HG02798 (cell line): ENCODE measurements around the gene AFTPH.

ENCODE experiments used
- ATAC-seq: cut with Tn5 transposase; IDR thresholded peaks from one replicate; pipeline ENCODE4 v1.9.1; 2021; ENCODE audit warnings: mild to moderate bottlenecking; ENCODE audit not compliant: unreplicated experiment, poor library complexity

Gene AFTPH

DNA sequence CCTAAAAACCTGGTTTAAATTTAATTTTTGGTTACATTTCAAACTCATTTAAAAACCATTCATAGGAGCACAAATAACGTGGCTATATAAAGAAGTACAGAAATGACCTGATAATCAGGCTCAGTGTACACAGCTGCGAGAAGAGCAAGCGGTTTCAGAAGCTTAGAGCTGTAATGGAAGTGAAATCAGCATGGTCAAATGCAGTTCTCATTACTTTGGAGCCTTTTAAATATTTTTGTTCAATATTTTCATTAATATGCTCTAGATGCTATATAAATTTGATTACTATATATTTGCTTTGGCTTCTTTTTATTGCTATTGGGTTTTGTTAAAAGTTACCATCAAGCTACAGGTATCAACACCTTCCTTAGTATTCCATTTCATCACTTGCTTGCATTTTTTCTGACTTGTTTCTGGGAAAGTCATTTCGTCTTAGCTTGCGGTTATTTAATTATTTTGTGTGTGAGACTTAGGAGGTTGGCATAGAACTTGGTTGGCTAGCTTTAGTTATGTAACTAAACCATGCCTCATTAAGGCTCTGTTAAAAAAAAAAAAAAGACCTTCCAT is 58.7 kb downstream of the AFTPH start:
- peak; percentile 92 for ATAC-seq

DNA sequence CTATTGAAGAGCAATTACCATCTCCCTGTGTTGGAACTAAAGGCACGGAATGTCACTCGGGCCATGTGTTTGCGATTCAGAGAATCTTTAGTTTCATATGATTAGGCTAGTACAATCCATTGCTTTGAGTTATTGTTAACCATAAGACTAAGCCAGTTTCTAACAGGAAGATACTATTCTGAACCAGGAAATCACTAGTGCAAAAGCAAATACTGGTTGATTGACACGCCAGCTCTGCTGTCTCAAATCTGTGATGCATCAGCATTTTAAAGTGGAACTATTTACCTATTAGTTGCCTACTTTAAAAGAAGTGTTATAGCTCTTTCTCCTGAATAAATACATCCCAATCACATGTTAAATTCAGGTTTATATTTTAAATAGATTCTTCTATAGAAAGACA is 61.9 kb downstream of the AFTPH start:
- ATAC-seq, result no peak

DNA sequence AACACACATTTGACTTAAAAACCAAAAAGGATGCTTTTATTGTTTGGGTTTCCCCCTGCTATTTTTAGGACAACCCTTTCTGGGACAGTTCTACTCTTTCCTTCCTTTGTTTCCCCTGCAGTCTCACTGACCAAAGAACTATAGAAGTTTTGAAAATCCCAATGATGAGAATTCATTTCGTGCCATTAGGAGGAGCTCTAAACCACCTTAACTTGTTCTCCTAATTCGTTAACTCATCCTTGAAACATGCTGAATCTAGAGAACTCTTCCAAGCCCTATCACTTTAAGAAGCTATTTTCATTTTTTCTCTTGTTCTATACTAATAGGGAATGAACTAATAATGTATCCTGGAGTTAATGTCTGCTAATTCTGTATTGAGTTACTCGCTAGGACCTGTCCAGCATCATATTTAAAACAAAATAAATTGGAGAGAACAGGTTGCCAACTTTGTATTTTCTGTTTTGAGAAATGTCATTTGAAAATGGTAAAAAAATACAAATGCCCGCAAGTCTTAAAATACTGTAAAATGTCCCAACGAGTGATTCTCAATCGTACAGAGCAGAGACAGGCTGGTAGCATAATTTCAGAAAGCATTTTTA is 62.9 kb downstream of the AFTPH start:
- ATAC-seq, result no peak

DNA sequence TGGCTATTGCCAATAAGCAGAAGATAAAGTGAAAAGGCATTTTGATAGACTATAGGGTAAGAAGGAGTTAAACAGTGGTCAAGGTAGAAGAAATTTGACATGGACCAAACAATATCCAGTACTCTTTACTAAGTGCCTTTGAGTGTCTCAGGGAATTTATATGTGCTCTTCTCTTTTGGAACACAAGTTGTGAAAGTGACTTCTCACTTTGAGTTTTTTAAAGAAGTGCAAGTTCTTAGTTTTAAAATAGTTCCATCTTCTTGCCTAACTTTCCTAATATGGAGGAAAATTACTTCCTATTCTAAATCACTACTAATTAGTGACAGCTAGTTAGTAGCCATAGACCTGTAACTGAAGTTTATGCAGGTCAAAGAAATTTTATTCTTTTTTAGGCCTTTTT is 63.4 kb downstream of the AFTPH start:
- ATAC-seq, result no peak

DNA sequence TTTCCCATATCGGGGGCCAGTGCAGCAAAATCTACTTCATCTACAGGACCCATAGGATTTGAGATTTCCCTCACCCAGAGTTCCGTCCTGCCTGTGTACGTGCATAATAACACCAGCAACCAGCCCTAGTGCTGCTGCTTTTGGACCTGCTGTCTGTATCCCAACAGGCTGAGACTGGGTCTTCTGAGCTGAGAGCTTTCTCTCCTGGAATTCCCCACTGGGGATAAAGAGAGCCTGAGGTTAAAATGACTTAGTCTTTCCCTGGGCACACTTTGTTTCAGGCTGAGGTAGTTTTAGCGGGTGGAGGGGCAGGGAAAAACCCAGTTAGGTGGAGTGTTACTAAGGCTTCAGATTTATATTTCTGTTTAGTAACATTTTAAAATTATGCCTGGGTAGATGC is 67.1 kb downstream of the AFTPH start:
- no peak for ATAC-seq

DNA sequence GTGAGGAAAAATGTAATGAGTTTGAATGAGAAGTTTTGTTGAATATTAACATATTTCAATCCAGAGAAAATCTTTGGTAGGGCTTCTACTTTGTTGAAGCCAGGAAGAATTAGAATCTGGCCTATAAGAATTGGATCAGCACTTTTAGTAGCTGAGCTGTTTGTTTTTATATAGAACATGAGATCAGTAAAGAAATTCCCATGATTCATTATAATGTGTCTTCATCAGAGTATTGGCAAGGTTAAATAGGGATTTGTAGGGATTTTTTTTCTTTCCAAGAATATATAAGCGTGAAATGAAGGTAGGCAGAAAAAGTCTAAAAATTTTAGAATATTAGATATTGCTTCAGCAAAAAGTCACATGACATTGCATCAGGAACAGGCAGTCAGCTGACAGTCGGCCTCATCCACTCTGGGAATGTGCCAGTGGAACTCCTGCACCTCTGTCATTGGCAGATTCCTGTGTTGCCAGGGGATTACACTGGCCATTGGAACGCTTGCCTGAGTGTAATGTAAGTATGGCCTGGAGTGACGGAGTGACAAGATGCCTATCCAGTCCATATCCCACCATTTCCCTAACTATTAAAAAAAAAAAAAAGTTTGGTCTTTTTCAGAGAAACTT is 69.0 kb downstream of the AFTPH start:
- no peak for ATAC-seq

DNA sequence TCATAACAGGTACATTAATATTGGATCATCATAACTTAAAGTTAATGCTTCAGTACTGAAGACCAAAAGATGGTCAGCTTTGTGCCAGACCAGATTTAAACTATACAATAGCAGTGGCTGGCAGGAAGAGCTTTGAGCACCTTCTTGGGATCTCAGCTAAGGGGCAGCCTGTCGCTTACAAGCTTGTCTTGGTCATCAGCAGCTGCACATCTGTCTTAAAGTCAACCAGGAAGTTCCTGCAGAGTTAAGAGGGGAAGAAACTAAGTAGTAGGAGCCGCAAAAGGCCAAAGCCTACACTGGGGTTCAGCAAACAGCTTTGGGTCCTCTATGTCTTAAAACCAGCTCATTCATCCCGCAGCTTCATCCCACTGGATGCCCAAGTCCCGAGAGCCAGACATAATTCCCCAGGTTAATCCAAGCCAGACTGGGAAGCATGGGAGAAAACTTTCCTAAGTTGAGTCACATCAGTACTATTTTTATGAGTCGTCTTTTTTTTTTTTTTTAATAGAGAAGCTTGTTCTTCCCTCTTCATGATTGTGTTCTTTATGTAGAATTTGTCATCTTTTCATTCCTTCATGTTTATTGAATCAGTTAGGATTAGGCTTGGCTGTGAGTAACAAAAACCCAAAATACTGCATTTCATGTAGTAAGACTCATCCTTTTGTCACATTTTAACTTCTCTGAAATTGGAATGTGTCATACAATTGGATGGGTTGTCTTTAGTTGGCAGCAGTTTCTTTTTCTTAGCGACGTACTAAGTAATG is 70.3 kb downstream of the AFTPH start:
- ATAC-seq, result no peak

DNA sequence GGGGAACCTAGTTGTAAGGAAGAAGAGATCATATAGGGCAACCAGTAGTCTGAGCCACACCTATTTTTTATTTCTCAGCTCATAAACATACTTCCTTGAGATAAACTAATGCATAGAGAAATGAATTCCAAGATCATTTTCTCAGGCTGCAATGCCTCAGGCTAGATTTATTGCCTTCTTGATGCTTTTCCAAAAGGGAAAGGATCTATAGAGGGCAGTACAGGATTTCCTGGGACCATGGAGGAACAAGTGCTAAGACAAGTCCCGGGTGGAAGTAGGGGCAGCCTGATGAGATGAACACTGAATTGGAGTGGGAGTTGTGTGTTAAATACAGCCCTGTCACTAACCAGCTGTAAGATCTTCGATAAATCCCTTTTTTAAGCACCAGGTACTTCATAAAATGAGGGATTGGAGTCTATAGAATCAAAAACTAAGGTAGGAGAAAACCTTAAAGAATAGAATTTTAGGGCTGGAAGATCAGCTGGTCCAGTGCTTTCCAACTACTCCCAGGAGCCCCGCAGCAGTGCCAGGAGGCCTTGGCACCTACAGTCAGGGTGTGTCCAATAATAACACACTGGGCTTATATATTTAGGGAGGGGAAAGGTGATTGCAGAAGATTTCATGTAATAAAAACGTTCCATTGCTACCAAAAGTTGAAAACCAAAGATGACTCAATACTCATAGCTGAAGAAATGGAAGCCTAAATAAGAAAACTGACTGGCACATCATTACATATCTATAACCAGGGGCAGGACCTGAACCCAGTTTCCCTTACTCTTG is 71.5 kb downstream of the AFTPH start:
- no peak for ATAC-seq

DNA sequence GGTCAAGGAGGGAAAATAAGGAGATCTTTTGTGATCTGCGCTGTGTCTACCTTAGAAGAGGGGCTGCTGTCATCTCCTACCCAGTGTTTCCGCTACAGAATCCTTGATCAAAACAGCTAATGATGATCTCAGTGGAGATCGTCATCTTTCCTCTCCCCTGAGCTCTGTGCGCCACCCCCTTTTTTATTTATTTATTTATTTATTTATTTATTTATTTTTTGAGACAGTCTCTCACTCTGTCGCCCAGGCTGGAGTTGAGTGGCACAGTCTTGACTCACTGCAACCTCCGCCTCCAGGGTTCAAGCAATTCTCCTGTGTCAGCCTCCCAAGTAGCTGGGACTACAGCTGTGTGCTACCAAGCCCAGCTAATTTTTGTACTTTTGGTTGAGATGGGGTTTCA is 74.1 kb downstream of the AFTPH start:
- ATAC-seq, result no peak

DNA sequence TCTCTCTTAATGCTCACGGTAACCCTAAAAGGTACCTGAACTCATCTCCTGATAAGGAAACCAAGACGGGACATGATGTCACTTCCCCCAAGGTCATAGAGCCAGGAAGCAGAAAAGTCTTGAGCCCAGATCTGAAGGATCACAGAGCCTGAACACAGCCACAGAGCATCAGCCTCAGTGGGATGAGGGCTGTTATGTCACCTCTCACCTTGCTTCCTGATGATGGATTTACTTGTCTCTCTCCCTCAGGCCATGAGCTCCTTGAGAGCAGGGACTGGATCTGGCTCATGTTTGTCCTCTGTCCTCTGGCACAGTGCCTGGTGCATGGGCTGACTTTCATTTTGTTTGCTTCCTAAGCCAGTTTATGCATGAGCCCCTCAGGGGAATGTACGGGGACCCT is 75.3 kb downstream of the AFTPH start:
- no peak for ATAC-seq

DNA sequence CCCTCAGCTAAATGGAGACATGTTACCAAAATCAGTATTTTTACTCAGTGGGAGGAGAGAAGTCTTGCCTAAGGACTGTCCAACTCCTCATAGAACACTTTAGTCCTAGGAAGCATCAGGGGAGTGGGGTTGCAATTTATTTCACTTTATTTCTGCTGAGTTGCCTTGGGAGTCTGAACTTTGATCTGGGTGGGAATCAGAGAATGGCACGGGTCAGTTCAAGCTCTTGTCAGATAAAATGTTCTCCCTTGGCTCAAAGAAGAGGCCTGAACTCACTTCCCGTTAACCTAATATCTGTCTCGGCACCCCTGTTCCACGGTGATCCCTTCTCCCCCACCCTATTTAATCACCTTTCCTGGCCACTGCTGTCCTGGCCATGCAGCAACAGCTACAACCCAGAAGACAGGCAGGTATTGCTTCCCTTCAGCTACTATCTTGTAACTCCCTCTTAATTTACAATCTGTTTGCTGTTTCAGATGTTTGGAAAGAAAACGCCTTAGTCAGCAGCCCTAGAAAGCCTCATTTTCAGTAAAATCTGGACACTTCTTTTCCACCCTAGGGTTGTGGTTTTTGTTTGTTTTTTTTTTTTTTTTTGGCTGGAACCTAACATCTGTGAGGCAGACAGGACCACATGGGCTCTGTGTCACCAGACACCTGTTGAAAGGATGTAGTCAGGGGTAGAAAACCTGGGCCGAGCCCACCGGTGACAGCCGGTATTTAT is 77.1 kb downstream of the AFTPH start:
- ATAC-seq, result no peak

DNA sequence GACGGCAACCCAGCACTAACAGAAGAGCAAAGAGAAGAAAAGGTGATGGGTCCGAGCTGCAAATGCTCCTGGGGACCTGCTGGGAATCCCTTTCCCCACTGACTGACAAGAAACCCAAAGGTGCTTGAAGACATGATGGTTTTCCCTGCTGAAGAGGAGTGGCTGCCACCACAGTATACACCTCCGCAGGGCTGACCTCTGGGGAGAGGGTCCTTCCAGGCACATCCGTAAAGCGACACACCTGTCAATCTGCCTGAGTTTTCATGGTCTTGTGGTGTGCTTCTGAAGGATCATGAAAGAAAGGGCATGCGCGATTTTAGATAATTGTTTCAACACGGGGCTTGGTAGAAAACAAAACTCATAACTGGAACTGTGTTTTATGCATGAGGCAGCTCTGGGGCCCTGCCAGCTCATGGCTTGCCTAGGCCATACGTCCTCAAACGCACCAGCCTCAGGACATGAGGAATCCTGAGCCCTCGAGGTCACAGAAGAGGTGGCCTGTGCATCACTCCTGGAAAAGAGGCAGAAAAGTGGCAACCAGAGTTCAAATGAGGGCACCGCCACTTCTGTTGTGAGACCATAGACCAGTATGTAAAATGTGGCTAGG is 77.8 kb downstream of the AFTPH start:
- no peak for ATAC-seq

DNA sequence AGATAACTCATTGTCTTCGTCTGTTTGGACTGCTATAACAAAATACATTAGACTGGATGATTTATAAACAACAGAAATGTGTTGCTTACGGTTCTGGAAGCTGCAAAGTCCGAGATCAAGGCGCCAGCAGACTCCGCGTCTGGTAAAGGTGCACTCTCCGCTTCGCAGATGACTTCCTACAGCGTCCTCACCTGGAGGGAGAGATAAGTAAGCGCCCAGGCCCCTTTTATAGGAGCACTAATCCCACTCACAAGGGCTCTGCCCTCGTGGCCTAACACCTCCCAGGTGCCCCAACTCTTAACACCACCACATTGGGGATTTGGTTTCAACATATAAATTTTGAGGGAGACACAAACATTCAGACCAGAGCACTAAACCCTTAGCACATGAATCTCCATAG is 78.3 kb downstream of the AFTPH start:
- ATAC-seq, result no peak

DNA sequence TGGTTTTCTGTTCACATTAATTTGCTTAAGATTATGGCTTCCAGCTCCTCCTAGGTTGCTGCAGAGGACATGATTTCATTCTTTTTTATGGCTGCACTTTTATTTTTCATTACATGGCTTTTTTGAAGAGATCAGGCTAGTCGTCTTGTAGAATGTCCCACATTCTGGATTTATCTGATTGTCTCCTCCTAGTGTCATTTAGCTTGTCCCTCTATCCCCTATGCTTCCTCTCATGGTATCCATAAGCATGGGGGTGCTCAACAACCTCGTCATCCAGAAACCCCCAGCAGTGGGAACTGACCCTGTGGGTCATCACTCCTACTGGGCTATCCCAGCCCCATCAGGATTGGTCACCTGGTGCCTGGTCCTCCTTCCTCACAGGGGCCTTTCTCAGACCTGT is 80.0 kb downstream of the AFTPH start:
- ATAC-seq, result no peak

DNA sequence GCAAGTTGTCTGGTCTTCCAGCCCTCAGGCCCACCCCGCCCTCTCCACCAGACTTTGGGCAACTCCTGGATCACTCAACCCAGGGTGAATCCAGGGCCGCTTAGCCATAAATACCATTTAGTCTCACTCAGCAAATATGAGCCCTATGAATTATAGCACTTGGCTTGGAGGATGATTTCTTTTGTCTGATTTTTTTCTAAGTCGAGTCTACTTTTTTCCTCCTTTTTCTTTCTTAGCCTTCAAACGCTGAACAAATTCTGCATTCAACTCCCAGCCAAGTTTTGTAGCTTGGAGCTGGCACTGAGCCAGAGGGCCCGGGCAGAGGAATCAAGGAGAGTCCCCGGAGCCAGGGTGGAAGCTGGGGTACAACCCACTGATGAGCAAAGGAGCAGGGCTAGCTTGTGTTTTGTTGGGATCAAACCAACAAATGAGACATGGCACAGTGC is 80.9 kb downstream of the AFTPH start:
- no peak for ATAC-seq

DNA sequence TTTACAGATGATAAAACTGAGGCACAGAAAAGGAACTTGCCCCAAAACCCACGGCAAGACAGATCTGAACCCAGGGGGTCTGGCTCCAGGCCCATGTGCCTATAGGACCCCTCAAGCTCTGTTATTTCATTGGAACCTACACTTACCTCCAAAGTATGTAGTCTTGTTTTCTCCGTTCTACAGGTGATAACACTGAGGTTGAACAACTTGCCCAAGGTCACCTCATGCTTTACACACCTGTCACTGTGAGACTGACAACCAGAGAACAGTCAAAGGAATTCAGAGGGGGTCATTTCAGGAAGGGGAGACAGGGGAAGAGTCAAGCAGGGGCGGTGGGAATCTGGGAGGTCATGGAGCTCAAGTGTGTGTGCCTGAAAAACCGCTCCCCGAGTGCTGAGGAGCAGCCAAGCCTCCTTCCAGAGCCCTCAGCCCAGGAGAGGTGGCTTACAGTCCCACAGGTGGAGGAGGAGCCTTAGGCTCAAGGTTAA is 81.9 kb downstream of the AFTPH start:
- no peak for ATAC-seq

DNA sequence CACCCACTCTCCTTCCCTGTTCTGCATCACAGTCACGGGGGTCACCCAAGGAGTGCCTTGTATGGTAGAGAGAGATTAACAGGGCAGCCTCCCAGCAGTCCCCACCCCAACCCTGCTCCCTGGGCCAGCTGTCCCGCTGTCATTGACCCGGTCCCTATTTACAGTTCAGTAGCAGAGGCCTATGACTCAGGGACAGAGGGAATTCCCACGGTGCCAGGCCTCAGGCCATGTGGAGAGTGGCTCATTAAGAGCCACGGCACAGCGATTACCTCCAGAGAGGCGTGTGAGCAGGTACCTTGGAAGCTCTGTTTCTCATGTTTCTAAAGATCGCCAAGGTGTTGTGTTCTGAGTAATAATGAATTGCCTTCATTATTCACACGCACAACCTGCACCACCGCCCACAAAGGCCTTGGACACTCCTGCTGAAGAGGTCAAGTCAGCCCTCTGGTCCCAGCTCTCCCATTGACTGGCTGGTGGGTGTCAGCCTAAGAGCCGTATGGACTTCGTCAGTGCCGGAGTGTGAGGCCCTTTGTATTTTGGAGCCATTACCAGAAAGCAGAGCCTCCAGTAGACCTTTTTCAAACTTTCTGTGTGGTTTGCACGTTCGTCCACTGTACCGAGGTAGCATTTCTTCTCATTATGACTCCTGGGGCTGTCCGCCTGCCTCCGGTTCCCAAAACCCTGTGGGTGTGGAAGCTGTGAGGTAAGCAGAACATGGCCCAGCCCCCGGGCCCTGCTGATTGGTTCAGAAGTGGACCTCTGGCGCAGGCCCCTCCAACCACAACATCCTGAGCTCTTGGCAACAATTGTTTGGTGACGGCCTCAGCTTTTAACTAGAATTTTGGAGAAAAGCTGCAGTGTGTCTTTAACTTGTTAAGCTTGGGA is 82.6 kb downstream of the AFTPH start:
- peak; percentile 89 for ATAC-seq
